WTC11 (cell line): ENCODE results near the gene BCAT1. TPM values are rescaled to one million over a fixed set of nuclear protein-coding genes. Genes with fewer than 3 reads are reported as not detected.

ENCODE experiments used
- ATAC-seq: fragments of 200-7000 bp; cut with Tn5 transposase; 2 replicates; pipeline ENCODE4 v1.10.0; 2021; ENCODE audit warnings: mild to moderate bottlenecking, moderate library complexity
- CTCF ChIA-PET: fragments of 300-600 bp; sonication (Branson Sonifier 250); formaldehyde crosslinking; loops from one replicate; lab custom pipeline; 2021; ENCODE audit warnings: antibody characterized with exemption; lab: Charles Lee
- POLR2A ChIA-PET: fragments of 350-600 bp; sonication (Branson Sonifier 250); formaldehyde crosslinking; loops from one replicate; lab custom pipeline; 2021; ENCODE audit warnings: antibody characterized with exemption; lab: Charles Lee
- DNase-seq: peaks from one replicate; pipeline ENCODE4 v3.0.0; 2021; ENCODE audit warnings: low spot score
- H3K27ac Mint-ChIP-seq: 2 replicates; pipeline ENCODE4 v1.8.0; 2021; ENCODE audit warnings: mixed read lengths
- H3K27me3 Mint-ChIP-seq: 2 replicates; pipeline ENCODE4 v1.8.0; 2021; ENCODE audit warnings: low read depth, mild to moderate bottlenecking, moderate library complexity, mixed read lengths
- H3K36me3 Mint-ChIP-seq: 2 replicates; pipeline ENCODE4 v1.8.0; 2021; ENCODE audit warnings: mixed read lengths
- H3K4me1 Mint-ChIP-seq: 2 replicates; pipeline ENCODE4 v1.8.0; 2022; ENCODE audit warnings: mixed read lengths
- H3K4me3 Mint-ChIP-seq: 2 replicates; pipeline ENCODE4 v1.8.0; 2021; ENCODE audit warnings: mild to moderate bottlenecking, moderate library complexity, mixed read lengths
- H3K9me3 Mint-ChIP-seq: 2 replicates; pipeline ENCODE4 v1.8.0; 2021; ENCODE audit warnings: mixed read lengths
- EMX1 ChIP-seq: fragments of 250-450 bp; sonication (Bioruptor Pico); IDR thresholded peaks from 2 replicates; pipeline ENCODE4 v1.8.0; 2021; ENCODE audit warnings: mild to moderate bottlenecking
- FOXK1 ChIP-seq: sonication (generic); formaldehyde crosslinking; IDR thresholded peaks from 2 replicates; pipeline ENCODE4 v1.8.0; 2022; ENCODE audit warnings: mild to moderate bottlenecking, moderate library complexity, missing genetic modification reagents
- GABPB1 ChIP-seq: sonication (generic); formaldehyde crosslinking; IDR thresholded peaks from 2 replicates; pipeline ENCODE4 v1.8.1; 2023; ENCODE audit warnings: mild to moderate bottlenecking, missing genetic modification reagents
- HMGA2 ChIP-seq: fragments of 250-450 bp; sonication (Bioruptor Pico); IDR thresholded peaks from 2 replicates; pipeline ENCODE4 v1.4.0; 2021; ENCODE audit warnings: mild to moderate bottlenecking, moderate library complexity
- HMGXB4 ChIP-seq: sonication (generic); formaldehyde crosslinking; IDR thresholded peaks from 2 replicates; pipeline ENCODE4 v1.8.1; 2023; ENCODE audit warnings: mild to moderate bottlenecking, moderate library complexity, missing genetic modification reagents
- PRDM15 ChIP-seq: sonication (generic); formaldehyde crosslinking; IDR thresholded peaks from 2 replicates; pipeline ENCODE4 v1.8.0; 2022; ENCODE audit warnings: missing genetic modification reagents
- RORB ChIP-seq: fragments of 250-450 bp; sonication (Bioruptor Pico); IDR thresholded peaks from 2 replicates; pipeline ENCODE4 v1.9.0; 2021; ENCODE audit warnings: mild to moderate bottlenecking
- ZNF232 ChIP-seq: sonication (generic); formaldehyde crosslinking; IDR thresholded peaks from 2 replicates; pipeline ENCODE4 v1.8.0; 2022; ENCODE audit warnings: mild to moderate bottlenecking, missing genetic modification reagents
- ZNF317 ChIP-seq: sonication (generic); formaldehyde crosslinking; IDR thresholded peaks from 2 replicates; pipeline ENCODE4 v1.8.1; 2023; ENCODE audit warnings: low read depth, mild to moderate bottlenecking, moderate library complexity, missing genetic modification reagents, borderline replicate concordance
- total RNA-seq: library from RNA; stranded (reverse); gene quantifications from 3 replicates; pipeline ENCODE4 v1.2.3, GENCODE V29; 2021
- TF ChIP-seq, protein P1 (sequence below): fragments of 200-600 bp; IDR thresholded peaks from 2 replicates; pipeline ENCODE4 v1.8.0; 2022; ENCODE audit warnings: antibody characterized with exemption
- TF ChIP-seq, protein P2 (sequence below): sonication (generic); formaldehyde crosslinking; IDR thresholded peaks from 2 replicates; pipeline ENCODE4 v1.8.1; 2023; ENCODE audit warnings: mild to moderate bottlenecking, missing genetic modification reagents, borderline replicate concordance
- TF ChIP-seq, protein P3 (sequence below): sonication (generic); formaldehyde crosslinking; IDR thresholded peaks from 2 replicates; pipeline ENCODE4 v1.8.1; 2022; ENCODE audit warnings: low read depth, mild to moderate bottlenecking, moderate library complexity, missing genetic modification reagents, borderline replicate concordance
- TF ChIP-seq, protein P4 (sequence below): sonication (generic); formaldehyde crosslinking; IDR thresholded peaks from 2 replicates; pipeline ENCODE4 v1.8.0; 2022; ENCODE audit warnings: mild to moderate bottlenecking, missing genetic modification reagents
- TF ChIP-seq, protein P5 (sequence below): fragments of 250-450 bp; sonication (Bioruptor Pico); IDR thresholded peaks from 2 replicates; pipeline ENCODE4 v2.1.2; 2022; ENCODE audit warnings: mild to moderate bottlenecking, moderate library complexity

The BCAT1 gene
- total RNA-seq, 1 experiment from 2014 or later: 267 TPM

GRCh38 chr12:24970177-24970576, 21.3 kb upstream of the BCAT1 start (continued):
- TF ChIP-seq FOXK1 (CRISPR knock-in tag) (no peak), GABPB1 (CRISPR knock-in tag) (no peak), ZNF232 (CRISPR knock-in tag) (no peak), PRDM15 (CRISPR knock-in tag) (no peak)

DNA sequence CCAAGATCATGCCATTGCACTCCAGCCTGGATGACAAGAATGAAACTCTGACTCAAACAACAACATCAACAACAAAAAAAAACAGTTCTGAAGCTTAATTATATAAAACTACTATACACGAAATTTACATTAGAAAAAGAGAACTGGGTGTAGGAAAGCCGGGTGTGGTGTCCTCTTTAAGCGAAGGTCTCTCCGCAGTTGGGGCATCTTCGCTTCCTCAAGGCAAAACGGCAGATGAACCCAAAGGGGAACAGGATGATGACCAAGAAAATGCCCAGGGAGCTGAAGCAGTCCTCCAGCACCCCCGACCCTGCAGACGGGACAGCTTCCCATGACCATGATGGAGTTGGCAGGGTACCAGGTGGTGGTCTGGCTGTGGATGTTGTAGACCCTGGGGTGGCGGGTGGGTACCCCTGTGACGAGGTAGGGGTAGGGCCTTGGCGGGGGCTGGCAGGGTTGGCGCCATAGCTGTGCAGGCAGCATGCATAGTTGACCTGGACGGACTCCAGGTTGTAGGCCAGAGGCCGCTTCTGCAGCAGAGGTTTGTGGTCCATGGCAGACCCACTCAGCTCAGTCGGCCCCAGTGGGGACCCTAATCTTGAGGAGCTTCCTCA, 18.2 kb upstream of the BCAT1 start:
- no peak overlapping the region for H3K27ac Mint-ChIP-seq
- TF ChIP-seq HMGXB4 (CRISPR knock-in tag) (no peak), HMGA2 (CRISPR knock-in tag) (no peak), RORB (CRISPR knock-in tag) (no peak)
- TF ChIP-seq, protein P1, sequence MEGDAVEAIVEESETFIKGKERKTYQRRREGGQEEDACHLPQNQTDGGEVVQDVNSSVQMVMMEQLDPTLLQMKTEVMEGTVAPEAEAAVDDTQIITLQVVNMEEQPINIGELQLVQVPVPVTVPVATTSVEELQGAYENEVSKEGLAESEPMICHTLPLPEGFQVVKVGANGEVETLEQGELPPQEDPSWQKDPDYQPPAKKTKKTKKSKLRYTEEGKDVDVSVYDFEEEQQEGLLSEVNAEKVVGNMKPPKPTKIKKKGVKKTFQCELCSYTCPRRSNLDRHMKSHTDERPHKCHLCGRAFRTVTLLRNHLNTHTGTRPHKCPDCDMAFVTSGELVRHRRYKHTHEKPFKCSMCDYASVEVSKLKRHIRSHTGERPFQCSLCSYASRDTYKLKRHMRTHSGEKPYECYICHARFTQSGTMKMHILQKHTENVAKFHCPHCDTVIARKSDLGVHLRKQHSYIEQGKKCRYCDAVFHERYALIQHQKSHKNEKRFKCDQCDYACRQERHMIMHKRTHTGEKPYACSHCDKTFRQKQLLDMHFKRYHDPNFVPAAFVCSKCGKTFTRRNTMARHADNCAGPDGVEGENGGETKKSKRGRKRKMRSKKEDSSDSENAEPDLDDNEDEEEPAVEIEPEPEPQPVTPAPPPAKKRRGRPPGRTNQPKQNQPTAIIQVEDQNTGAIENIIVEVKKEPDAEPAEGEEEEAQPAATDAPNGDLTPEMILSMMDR: no peak
- TF ChIP-seq, protein P2, sequence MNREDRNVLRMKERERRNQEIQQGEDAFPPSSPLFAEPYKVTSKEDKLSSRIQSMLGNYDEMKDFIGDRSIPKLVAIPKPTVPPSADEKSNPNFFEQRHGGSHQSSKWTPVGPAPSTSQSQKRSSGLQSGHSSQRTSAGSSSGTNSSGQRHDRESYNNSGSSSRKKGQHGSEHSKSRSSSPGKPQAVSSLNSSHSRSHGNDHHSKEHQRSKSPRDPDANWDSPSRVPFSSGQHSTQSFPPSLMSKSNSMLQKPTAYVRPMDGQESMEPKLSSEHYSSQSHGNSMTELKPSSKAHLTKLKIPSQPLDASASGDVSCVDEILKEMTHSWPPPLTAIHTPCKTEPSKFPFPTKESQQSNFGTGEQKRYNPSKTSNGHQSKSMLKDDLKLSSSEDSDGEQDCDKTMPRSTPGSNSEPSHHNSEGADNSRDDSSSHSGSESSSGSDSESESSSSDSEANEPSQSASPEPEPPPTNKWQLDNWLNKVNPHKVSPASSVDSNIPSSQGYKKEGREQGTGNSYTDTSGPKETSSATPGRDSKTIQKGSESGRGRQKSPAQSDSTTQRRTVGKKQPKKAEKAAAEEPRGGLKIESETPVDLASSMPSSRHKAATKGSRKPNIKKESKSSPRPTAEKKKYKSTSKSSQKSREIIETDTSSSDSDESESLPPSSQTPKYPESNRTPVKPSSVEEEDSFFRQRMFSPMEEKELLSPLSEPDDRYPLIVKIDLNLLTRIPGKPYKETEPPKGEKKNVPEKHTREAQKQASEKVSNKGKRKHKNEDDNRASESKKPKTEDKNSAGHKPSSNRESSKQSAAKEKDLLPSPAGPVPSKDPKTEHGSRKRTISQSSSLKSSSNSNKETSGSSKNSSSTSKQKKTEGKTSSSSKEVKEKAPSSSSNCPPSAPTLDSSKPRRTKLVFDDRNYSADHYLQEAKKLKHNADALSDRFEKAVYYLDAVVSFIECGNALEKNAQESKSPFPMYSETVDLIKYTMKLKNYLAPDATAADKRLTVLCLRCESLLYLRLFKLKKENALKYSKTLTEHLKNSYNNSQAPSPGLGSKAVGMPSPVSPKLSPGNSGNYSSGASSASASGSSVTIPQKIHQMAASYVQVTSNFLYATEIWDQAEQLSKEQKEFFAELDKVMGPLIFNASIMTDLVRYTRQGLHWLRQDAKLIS (CRISPR knock-in tag): no peak
- TF ChIP-seq, protein P3, sequence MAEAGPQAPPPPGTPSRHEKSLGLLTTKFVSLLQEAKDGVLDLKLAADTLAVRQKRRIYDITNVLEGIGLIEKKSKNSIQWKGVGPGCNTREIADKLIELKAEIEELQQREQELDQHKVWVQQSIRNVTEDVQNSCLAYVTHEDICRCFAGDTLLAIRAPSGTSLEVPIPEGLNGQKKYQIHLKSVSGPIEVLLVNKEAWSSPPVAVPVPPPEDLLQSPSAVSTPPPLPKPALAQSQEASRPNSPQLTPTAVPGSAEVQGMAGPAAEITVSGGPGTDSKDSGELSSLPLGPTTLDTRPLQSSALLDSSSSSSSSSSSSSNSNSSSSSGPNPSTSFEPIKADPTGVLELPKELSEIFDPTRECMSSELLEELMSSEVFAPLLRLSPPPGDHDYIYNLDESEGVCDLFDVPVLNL (CRISPR knock-in tag): no peak
- no peak overlapping the region for H3K4me3 Mint-ChIP-seq
- H3K27me3 Mint-ChIP-seq: no peaks in the 10 kb centered on the region; the same call in 1 of the 2 replicates
- POLR2A ChIA-PET: no interaction called here
- peaks cover 24% of the 10 kb centered on the region for H3K36me3 Mint-ChIP-seq
- CTCF ChIA-PET: no interaction called here
- ATAC-seq (no peak), DNase-seq (no peak)
- peaks cover 18% of the 10 kb centered on the region for H3K4me1 Mint-ChIP-seq
- peaks cover 35% of the 10 kb centered on the region for H3K9me3 Mint-ChIP-seq

GRCh38 chr12:24964342-24964741, 15.4 kb upstream of the BCAT1 start:
- peaks cover 26% of the 10 kb centered on the region for H3K9me3 Mint-ChIP-seq
- no peak for ATAC-seq
- H3K4me1 Mint-ChIP-seq: peaks cover 28% of the 10 kb centered on the region
- POLR2A ChIA-PET: no interaction called here
- H3K27ac Mint-ChIP-seq: no peak overlapping the region
- H3K36me3 Mint-ChIP-seq: peaks cover 16% of the 10 kb centered on the region
- no peaks in the 10 kb centered on the region for H3K27me3 Mint-ChIP-seq
- H3K4me3 Mint-ChIP-seq: no peak overlapping the region
- TF ChIP-seq EMX1 (CRISPR knock-in tag) (no peak), ZNF317 (peak; percentile 81)
- TF ChIP-seq, protein P4, sequence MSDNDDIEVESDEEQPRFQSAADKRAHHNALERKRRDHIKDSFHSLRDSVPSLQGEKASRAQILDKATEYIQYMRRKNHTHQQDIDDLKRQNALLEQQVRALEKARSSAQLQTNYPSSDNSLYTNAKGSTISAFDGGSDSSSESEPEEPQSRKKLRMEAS (CRISPR knock-in tag): no peak
- TF ChIP-seq, protein P5, sequence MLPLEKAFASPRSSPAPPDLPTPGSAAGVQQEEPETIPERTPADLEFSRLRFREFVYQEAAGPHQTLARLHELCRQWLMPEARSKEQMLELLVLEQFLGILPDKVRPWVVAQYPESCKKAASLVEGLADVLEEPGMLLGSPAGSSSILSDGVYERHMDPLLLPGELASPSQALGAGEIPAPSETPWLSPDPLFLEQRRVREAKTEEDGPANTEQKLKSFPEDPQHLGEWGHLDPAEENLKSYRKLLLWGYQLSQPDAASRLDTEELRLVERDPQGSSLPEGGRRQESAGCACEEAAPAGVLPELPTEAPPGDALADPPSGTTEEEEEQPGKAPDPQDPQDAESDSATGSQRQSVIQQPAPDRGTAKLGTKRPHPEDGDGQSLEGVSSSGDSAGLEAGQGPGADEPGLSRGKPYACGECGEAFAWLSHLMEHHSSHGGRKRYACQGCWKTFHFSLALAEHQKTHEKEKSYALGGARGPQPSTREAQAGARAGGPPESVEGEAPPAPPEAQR: no peak
- TF ChIP-seq, all 79 proteins: peak for 1
- no peak for DNase-seq
- CTCF ChIA-PET: no interaction called here
